ENCODE data around the gene ZC3H18. TPM values are rescaled to one million over a fixed set of nuclear protein-coding genes. Genes with fewer than 3 reads are reported as not detected.

The ZC3H18 gene
- total RNA-seq, 2 donors from 2014 or later: 88.7 to 99.0 TPM

DNA sequence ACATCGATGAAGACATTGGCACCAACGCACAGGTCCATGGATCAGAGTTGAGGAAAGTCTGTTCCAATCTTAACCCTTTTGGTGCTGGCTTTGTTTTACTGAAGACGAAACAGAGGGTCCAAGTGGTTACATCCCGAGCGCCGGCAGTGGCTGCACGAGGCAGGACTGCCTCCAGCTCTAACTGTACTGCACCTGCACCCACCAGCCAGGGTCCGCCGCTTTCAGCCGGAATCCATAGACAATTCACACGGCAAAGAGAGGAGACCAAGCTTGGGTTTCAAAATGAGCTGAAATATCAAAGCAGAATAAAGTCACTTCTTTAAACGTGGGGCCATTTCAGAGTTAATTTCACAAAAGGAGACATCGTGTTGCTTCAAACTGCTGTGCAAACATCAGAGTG is 21.2 kb upstream of the ZC3H18 start:
- H3K27ac Mint-ChIP-seq: no peak overlapping the region
- DNase-seq: no peak
- ATAC-seq (replicated peaks in 1 of 2): no peak
- peaks cover 16% of the 10 kb centered on the region for H3K4me1 Mint-ChIP-seq (ENCODE audit: low read depth)
- no peaks in the 10 kb centered on the region for H3K9me3 Mint-ChIP-seq
- H3K27me3 Mint-ChIP-seq (ENCODE audit: low read depth): no peaks in the 10 kb centered on the region
- no peaks in the 10 kb centered on the region for H3K36me3 Mint-ChIP-seq (ENCODE audit: insufficient read depth in 2 of 2)
- H3K4me3 Mint-ChIP-seq: peak overlapping the region in 1 of 2 donors; percentile 57

GRCh38 chr16:88549671-88550245 is 20.4 kb upstream of the ZC3H18 start:
- Mint-ChIP-seq H3K27ac (peak overlapping the region; percentile 90), H3K9me3 (no peaks in the 10 kb centered on the region), H3K36me3 (ENCODE audit: insufficient read depth in 2 of 2) (no peaks in the 10 kb centered on the region), H3K4me3 (peak overlapping the region; percentile 75 to 87), H3K27me3 (ENCODE audit: low read depth) (no peaks in the 10 kb centered on the region), H3K4me1 (ENCODE audit: low read depth) (peaks cover 16% of the 10 kb centered on the region)
- peak; percentile 14 to 33 for ATAC-seq (replicated peaks in 1 of 2)
- DNase-seq: no peak

DNA sequence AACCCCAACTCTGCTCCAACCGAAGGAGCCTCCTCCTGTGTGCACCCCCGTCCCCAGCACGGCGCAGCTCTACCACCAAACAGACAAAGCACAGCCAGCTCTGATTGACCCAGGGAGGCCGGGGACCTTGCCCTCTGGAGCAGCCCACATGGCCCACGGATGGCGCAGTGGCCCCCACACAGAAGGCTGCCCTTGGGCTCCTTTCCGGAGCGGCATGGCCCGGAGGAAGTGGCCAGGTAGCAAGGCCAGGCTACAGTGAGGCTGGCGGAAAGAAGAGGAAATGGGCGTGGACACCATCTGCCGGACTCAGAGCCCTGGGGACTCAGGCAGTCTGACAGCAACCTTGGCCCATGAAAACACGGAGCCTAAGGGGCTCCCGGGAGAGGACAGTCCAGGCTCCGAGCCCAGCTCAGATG is 19.9 kb upstream of the ZC3H18 start:
- DNase-seq: peak; percentile 36 to 63
- H3K27me3 Mint-ChIP-seq (ENCODE audit: low read depth): no peaks in the 10 kb centered on the region
- no peaks in the 10 kb centered on the region for H3K9me3 Mint-ChIP-seq
- peak overlapping the region; percentile 90 for H3K27ac Mint-ChIP-seq
- peak; percentile 73 to 95 for ATAC-seq (replicated peaks in 1 of 2)
- H3K4me3 Mint-ChIP-seq: peak overlapping the region; percentile 75 to 87
- no peaks in the 10 kb centered on the region for H3K36me3 Mint-ChIP-seq (ENCODE audit: insufficient read depth in 2 of 2)
- peaks cover 16% of the 10 kb centered on the region for H3K4me1 Mint-ChIP-seq (ENCODE audit: low read depth)

- no peak overlapping the region for H3K4me3 Mint-ChIP-seq
- H3K9me3 Mint-ChIP-seq: peaks cover 2 to 8% of the 10 kb centered on the region in 2 donors
- H3K4me1 Mint-ChIP-seq (ENCODE audit: low read depth): peaks cover 16% of the 10 kb centered on the region
- H3K36me3 Mint-ChIP-seq (ENCODE audit: insufficient read depth in 2 of 2): peaks cover 2 to 3% of the 10 kb centered on the region in 2 donors
- ATAC-seq (replicated peaks in 1 of 2): no peak
- no peak for DNase-seq
- peaks cover under 1% of the 10 kb centered on the region for H3K27me3 Mint-ChIP-seq (ENCODE audit: low read depth)
- no peak overlapping the region for H3K27ac Mint-ChIP-seq
Measured at GRCh38 chr16:88552166-88552565, 18.0 kb upstream of the ZC3H18 start.

- Mint-ChIP-seq H3K36me3 (ENCODE audit: insufficient read depth in 2 of 2) (peaks cover 2 to 3% of the 10 kb centered on the region in 2 donors), H3K27ac (no peak overlapping the region), H3K9me3 (peaks cover 2 to 9% of the 10 kb centered on the region in 2 donors), H3K4me3 (no peak overlapping the region), H3K4me1 (ENCODE audit: low read depth) (peaks cover 16% of the 10 kb centered on the region), H3K27me3 (ENCODE audit: low read depth) (peaks cover 4% of the 10 kb centered on the region)
- no peak for ATAC-seq (replicated peaks in 1 of 2)
- no peak for DNase-seq
Measured at GRCh38 chr16:88552815-88553214, 17.4 kb upstream of the ZC3H18 start.

DNA sequence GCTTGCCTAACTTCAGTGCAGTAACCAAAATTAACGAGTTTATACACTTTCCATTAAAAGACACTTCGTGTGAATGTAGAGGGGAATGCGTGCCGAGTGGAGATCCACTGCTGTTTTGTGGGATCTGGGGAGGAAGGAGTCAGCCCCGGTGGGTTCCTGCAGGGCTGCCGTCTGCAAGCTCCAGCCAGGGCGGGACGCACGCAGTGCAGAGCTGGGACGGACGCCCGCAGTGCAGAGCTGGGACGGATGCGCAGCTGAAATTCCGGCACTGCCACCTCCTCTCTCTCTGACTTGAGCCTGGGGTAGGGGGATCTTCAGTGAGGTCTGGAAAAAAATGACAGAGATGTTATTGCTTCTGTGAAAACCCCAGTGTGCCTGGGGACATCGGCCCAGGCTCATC is 16.5 kb upstream of the ZC3H18 start:
- peaks cover 2 to 9% of the 10 kb centered on the region in 2 donors for H3K9me3 Mint-ChIP-seq
- DNase-seq (no peak), ATAC-seq (replicated peaks in 1 of 2) (no peak)
- peaks cover 4% of the 10 kb centered on the region for H3K27me3 Mint-ChIP-seq (ENCODE audit: low read depth)
- peaks cover 2 to 3% of the 10 kb centered on the region in 2 donors for H3K36me3 Mint-ChIP-seq (ENCODE audit: insufficient read depth in 2 of 2)
- H3K4me3 Mint-ChIP-seq: no peak overlapping the region
- no peak overlapping the region for H3K27ac Mint-ChIP-seq
- H3K4me1 Mint-ChIP-seq (ENCODE audit: low read depth): peaks cover 16% of the 10 kb centered on the region

- H3K9me3 Mint-ChIP-seq: peaks cover 2 to 9% of the 10 kb centered on the region in 2 donors
- H3K36me3 Mint-ChIP-seq (ENCODE audit: insufficient read depth in 2 of 2): peaks cover 2 to 3% of the 10 kb centered on the region in 2 donors
- no peak overlapping the region for H3K4me3 Mint-ChIP-seq
- ATAC-seq (replicated peaks in 1 of 2) (no peak), DNase-seq (no peak)
- H3K27ac Mint-ChIP-seq: no peak overlapping the region
- peaks cover 6% of the 10 kb centered on the region for H3K4me1 Mint-ChIP-seq (ENCODE audit: low read depth)
- H3K27me3 Mint-ChIP-seq (ENCODE audit: low read depth): peaks cover 4% of the 10 kb centered on the region
Measured at GRCh38 chr16:88554711-88555264, 15.4 kb upstream of the ZC3H18 start.

DNA sequence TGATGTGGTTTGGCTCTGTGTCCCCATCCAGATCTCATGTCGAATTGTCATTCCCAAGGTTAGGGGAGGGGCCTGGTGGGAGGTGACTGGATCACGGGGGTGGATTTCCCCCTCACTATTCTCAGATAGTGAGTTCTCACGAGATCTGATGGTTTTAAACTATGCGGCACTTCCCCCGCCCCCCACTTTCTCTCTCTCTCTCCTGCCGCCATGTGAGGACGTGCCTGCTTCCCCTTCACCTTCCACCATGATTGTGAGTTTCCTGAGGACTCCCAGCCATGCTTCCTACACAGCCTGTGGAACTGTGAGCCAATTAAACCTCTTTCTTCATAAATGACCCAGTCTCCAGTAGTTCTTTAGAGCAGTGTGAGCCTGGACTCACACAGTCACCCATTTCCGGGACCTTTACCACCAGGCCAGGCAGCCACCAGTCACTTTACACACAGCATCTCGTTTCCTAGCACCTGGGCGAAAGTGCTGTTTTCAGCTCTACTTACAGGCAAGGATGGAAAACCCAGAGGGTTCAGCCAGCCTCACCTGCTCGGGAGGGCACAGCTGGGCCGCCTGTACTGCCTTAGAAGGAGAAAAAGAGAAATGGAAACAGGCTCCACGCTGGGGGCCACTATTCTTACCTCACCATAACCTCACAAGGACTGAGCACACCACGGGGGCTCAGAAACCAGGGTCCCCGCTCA is 13.8 kb upstream of the ZC3H18 start:
- H3K9me3 Mint-ChIP-seq: peaks cover 2 to 9% of the 10 kb centered on the region in 2 donors
- peaks cover 2 to 3% of the 10 kb centered on the region in 2 donors for H3K36me3 Mint-ChIP-seq (ENCODE audit: insufficient read depth in 2 of 2)
- no peaks in the 10 kb centered on the region for H3K4me1 Mint-ChIP-seq (ENCODE audit: low read depth)
- DNase-seq (no peak), ATAC-seq (replicated peaks in 1 of 2) (no peak)
- no peak overlapping the region for H3K4me3 Mint-ChIP-seq
- peaks cover 4% of the 10 kb centered on the region for H3K27me3 Mint-ChIP-seq (ENCODE audit: low read depth)
- no peak overlapping the region for H3K27ac Mint-ChIP-seq

DNA sequence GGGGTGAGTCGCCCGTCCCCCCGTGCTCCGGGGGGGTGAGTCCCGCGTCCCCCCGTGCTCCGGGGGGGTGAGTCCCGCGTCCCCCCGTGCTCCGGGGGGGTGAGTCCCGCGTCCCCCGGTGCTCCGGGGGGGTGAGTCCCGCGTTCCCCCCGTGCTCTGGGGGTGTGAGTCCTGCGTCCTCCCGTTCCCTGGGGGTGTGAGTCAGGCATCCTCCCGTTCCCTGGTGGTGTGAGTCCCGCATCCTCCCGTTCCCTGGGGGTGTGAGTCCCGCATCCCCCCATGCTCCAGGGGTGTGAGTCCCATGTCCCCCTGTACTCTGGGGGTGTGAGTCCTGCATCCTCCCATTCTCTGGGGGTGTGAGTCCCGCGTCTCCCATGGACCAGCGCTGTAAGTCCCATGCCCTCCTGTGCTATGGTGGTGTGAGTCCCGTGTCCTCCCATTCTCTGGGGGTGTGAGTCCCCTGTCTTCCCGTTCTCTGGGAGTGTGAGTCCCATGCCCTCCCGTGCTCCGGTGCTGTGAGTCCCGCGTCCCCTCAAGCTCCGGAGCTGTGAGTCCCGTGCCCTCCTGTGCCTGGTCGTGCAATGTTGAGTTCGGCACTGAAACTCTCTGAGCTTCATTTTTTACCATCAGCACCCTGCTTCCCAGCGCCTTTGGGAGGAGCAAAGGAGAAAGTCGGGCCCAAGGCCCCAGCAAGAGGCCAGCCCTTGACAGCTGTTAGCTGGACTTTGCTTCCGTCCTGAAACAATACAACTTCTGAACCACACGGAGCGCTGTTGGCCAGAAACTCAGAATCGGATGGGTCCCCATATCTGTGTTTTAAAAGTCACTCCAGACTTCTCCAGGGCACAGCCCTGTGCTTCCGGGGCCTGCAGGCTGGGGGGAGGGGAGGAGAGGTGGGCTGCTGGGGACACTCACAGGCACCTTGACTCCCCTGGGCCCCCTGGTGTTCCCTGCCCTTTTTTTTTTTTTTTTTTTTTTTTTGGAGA is 11.5 kb upstream of the ZC3H18 start:
- H3K27ac Mint-ChIP-seq: no peak overlapping the region
- peaks cover 4% of the 10 kb centered on the region for H3K4me1 Mint-ChIP-seq (ENCODE audit: low read depth)
- peaks cover 2 to 9% of the 10 kb centered on the region in 2 donors for H3K9me3 Mint-ChIP-seq

DNA sequence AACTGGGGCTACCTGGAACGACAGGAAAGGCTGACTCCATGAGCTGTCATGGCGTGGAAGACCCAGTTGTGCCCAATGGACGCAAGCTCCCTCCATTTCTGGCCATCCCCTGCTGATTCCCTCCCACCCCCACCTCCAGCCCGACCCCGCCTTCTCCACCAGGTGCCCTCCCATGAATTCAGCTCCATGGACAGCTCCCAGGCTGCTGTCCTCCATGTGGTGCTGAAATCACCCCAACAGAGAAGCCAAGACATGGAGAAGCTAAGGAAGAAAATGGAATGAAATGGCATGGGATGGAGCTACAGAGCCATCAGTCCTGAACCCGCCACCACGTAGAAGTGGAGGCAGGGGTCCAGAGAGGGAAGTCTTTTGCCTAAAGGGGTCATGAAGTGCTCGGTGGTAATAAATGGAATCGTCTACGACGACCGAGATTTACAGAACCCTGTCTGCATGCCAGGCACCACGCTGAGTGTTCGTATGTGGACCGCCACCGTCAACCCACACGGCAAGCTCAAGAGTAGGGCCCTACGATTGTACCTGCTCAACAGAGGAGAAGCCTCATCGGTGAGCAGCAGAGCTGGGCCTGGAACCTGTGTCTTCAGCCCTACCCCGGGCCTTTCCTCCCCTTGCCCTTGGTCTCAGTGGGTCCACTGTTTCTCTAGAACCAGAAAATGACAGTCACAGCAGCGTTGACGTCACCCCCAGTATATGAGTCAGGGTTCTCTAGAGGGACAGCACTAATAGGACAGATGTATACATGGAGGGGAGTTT is 9.3 kb upstream of the ZC3H18 start:
- Mint-ChIP-seq H3K27me3 (ENCODE audit: low read depth) (peaks cover 4% of the 10 kb centered on the region), H3K4me1 (ENCODE audit: low read depth) (peaks cover 9% of the 10 kb centered on the region), H3K9me3 (peaks cover 2 to 9% of the 10 kb centered on the region in 2 donors), H3K27ac (no peak overlapping the region), H3K36me3 (ENCODE audit: insufficient read depth in 2 of 2) (peaks cover 2 to 3% of the 10 kb centered on the region in 2 donors), H3K4me3 (no peak overlapping the region)
- DNase-seq: no peak
- ATAC-seq (replicated peaks in 1 of 2): peak in 1 of 2 donors; percentile 63

More for the DNA sequence above, 11.5 kb upstream of the ZC3H18 start:
- DNase-seq (no peak), ATAC-seq (replicated peaks in 1 of 2) (peak in 1 of 2 donors; percentile 53)
- H3K36me3 Mint-ChIP-seq (ENCODE audit: insufficient read depth in 2 of 2): peaks cover 2 to 3% of the 10 kb centered on the region in 2 donors
- H3K4me3 Mint-ChIP-seq: no peak overlapping the region
- H3K27me3 Mint-ChIP-seq (ENCODE audit: low read depth): peaks cover 4% of the 10 kb centered on the region

GRCh38 chr16:88561485-88562359 is 8.5 kb upstream of the ZC3H18 start:
- Mint-ChIP-seq H3K9me3 (peaks cover 0 to 3% of the 10 kb centered on the region in 2 donors), H3K27me3 (ENCODE audit: low read depth) (peaks cover 4% of the 10 kb centered on the region), H3K4me3 (peak overlapping the region; percentile 20 to 40), H3K4me1 (ENCODE audit: low read depth) (peaks cover 18% of the 10 kb centered on the region), H3K36me3 (ENCODE audit: insufficient read depth in 2 of 2) (no peaks in the 10 kb centered on the region), H3K27ac (no peak overlapping the region)
- ATAC-seq (replicated peaks in 1 of 2): peak; percentile 19 to 25
- peak; percentile 44 to 50 for DNase-seq
